ENCODE measurements around the gene BTBD7. TPM values are rescaled to one million over a fixed set of nuclear protein-coding genes. Genes with fewer than 3 reads are reported as not detected.

BTBD7 gene
- total and polyA plus RNA-seq, 2 donors (not counting 1 experiment from before 2014, with no cell fraction given): 8.1 to 48.6 TPM

- H3K4me3 Mint-ChIP-seq: no peak overlapping the region
- no peak for TF ChIP-seq CTCF (IDR thresholded peaks at IDR 0.05)
- TF ChIP-seq EZH2 (IDR thresholded peaks at IDR 0.05; ENCODE audit: borderline replicate concordance, insufficient read depth, low read depth, low read length, poor library complexity, severe bottlenecking): no peak
- no CpG with 5 or more reads among the region's 2 CpGs for whole genome bisulfite sequencing (ENCODE audit: insufficient coverage)
- Histone ChIP-seq H3K9ac (ENCODE audit: low read length) (no peak overlapping the region), H3K36me3 (replicated peaks in 1 of 2; ENCODE audit: control extremely low read depth in 1 of 2, control insufficient read depth in 1 of 2, extremely low read depth in 1 of 2, insufficient read depth in 2 of 2, low read length in 1 of 2) (peaks cover 12 to 28% of the 10 kb centered on the region in 2 experiments), H3K4me3 (ENCODE audit: control extremely low read depth in 1 of 5, extremely low read depth in 1 of 5, insufficient read depth in 1 of 5, low read depth in 2 of 5, low read length in 4 of 5) (no peak overlapping the region), H3K27ac (ENCODE audit: low read length in 2 of 2) (no peak overlapping the region), H2AFZ (ENCODE audit: insufficient read depth, low read depth, low read length, poor library complexity, severe bottlenecking) (no peak overlapping the region), H3K9me3 (ENCODE audit: control extremely low read depth in 1 of 3, control insufficient read depth in 2 of 3, insufficient read depth in 1 of 3, low read length in 2 of 3) (no peaks in the 10 kb centered on the region), H3K4me2 (replicated peaks; ENCODE audit: low read depth, low read length, poor library complexity, severe bottlenecking) (no peak overlapping the region), H3K79me2 (ENCODE audit: control insufficient read depth, insufficient read depth, low read length) (no peaks in the 10 kb centered on the region), H3K27me3 (replicated peaks in 1 of 4; ENCODE audit: control extremely low read depth in 1 of 4, control insufficient read depth in 3 of 4, insufficient read depth in 4 of 4, low read length in 3 of 4) (no peaks in the 10 kb centered on the region), H3K4me1 (ENCODE audit: control insufficient read depth in 2 of 2, insufficient read depth in 2 of 2, low read length in 2 of 2) (no peaks in the 10 kb centered on the region), H4K20me1 (ENCODE audit: control insufficient read depth, insufficient read depth, low read length, poor library complexity, severe bottlenecking) (no peaks in the 10 kb centered on the region)
- intact Hi-C loops (cut with micrococcal nuclease): no loop called here
- ChIA-PET POLR2A (interaction anchor here (0.6 kb wide), 1 partner anchor 35 kb away, joined by 3 read pairs; no protein-coding TSS in a partner anchor), CTCF (no interaction called here)
- no peaks in the 10 kb centered on the region for H3K9me3 Mint-ChIP-seq (ENCODE audit: insufficient read depth)
- H3K27ac Mint-ChIP-seq: no peak overlapping the region
- ATAC-seq (ENCODE audit: low read depth) (no peak), DNase-seq (no peak)
- H3K4me1 Mint-ChIP-seq: peaks cover 6% of the 10 kb centered on the region
- no peaks in the 10 kb centered on the region for H3K27me3 Mint-ChIP-seq
These were observed 70.4 kb downstream of the BTBD7 start for GRCh38 chr14:93262446-93262845.

- intact Hi-C loops (cut with micrococcal nuclease): loop anchor here (10.0 kb wide), 1 partner anchor 66 kb away; no protein-coding TSS in a partner anchor
- ATAC-seq (ENCODE audit: low read depth): no peak
- Histone ChIP-seq H3K9me3 (ENCODE audit: control extremely low read depth in 1 of 3, control insufficient read depth in 2 of 3, insufficient read depth in 1 of 3, low read length in 2 of 3) (peaks cover 0 to 3% (median 0%) of the 10 kb centered on the region in 3 donors), H3K27ac (ENCODE audit: low read length in 2 of 2) (no peak overlapping the region), H3K27me3 (replicated peaks in 1 of 4; ENCODE audit: control extremely low read depth in 1 of 4, control insufficient read depth in 3 of 4, insufficient read depth in 4 of 4, low read length in 3 of 4) (no peaks in the 10 kb centered on the region), H3K4me1 (ENCODE audit: control insufficient read depth in 2 of 2, insufficient read depth in 2 of 2, low read length in 2 of 2) (peaks cover 0 to 5% of the 10 kb centered on the region in 2 donors), H4K20me1 (ENCODE audit: control insufficient read depth, insufficient read depth, low read length, poor library complexity, severe bottlenecking) (no peaks in the 10 kb centered on the region), H3K4me3 (ENCODE audit: control extremely low read depth in 1 of 5, extremely low read depth in 1 of 5, insufficient read depth in 1 of 5, low read depth in 2 of 5, low read length in 4 of 5) (no peak overlapping the region), H3K36me3 (replicated peaks in 1 of 2; ENCODE audit: control extremely low read depth in 1 of 2, control insufficient read depth in 1 of 2, extremely low read depth in 1 of 2, insufficient read depth in 2 of 2, low read length in 1 of 2) (peaks cover 18 to 73% of the 10 kb centered on the region in 2 experiments), H3K79me2 (ENCODE audit: control insufficient read depth, insufficient read depth, low read length) (no peaks in the 10 kb centered on the region), H3K4me2 (replicated peaks; ENCODE audit: low read depth, low read length, poor library complexity, severe bottlenecking) (no peak overlapping the region), H2AFZ (ENCODE audit: insufficient read depth, low read depth, low read length, poor library complexity, severe bottlenecking) (no peak overlapping the region), H3K9ac (ENCODE audit: low read length) (no peak overlapping the region)
- TF ChIP-seq EZH2 (IDR thresholded peaks at IDR 0.05; ENCODE audit: borderline replicate concordance, insufficient read depth, low read depth, low read length, poor library complexity, severe bottlenecking): no peak
- no peak for TF ChIP-seq CTCF (IDR thresholded peaks at IDR 0.05)
- WGBS (ENCODE audit: insufficient coverage): 100% methylated on average over 5 of the region's 7 CpGs
- ChIA-PET POLR2A (no interaction called here), CTCF (no interaction called here)
- peaks cover 5% of the 10 kb centered on the region for H3K4me1 Mint-ChIP-seq
- no peaks in the 10 kb centered on the region for H3K27me3 Mint-ChIP-seq
- DNase-seq: no peak
- H3K9me3 Mint-ChIP-seq (ENCODE audit: insufficient read depth): no peaks in the 10 kb centered on the region
- H3K27ac Mint-ChIP-seq: no peak overlapping the region
- no peak overlapping the region for H3K4me3 Mint-ChIP-seq
These were observed 83.6 kb downstream of the BTBD7 start for GRCh38 chr14:93249128-93249831.
